IMR-90 (cell line): ENCODE data around the gene TMPRSS15. TPM values are rescaled to one million over a fixed set of nuclear protein-coding genes. Genes with fewer than 3 reads are reported as not detected.

Experiments used
- ATAC-seq: fragments of 200-7000 bp; cut with Tn5 transposase; 2 replicates; pipeline ENCODE4 v1.9.1; 2020; ENCODE audit warnings: low read depth, mild to moderate bottlenecking, moderate library complexity
- BruUV-seq: library from RNA; stranded (reverse); fragments of 400-500 nt; replicated peaks from 2 replicates; lab custom pipeline; 2021; lab: Mats Ljungman, UMichigan
- CTCF ChIA-PET: fragments of 300-600 bp; formaldehyde crosslinking; extraction: SDS; loops from one replicate; lab custom pipeline; 2021; ENCODE audit warnings: antibody characterized with exemption; lab: Yijun Ruan, JAX
- POLR2A ChIA-PET: fragments of 300-600 bp; sonication (Branson Sonifier 250); formaldehyde crosslinking; loops from one replicate; lab custom pipeline; 2022; ENCODE audit warnings: antibody characterized with exemption; ENCODE audit not compliant: unreplicated experiment; lab: Charles Lee
- DNase-seq: peaks from one replicate; pipeline ENCODE4 v3.0.0; 2013
- H2AFZ ChIP-seq: replicated peaks from 2 replicates; pipeline ENCODE3; 2013; ENCODE audit warnings: low read length, mild to moderate bottlenecking; ENCODE audit not compliant: poor library complexity
- H2AK5ac ChIP-seq: 2 replicates; pipeline ENCODE4 v1.6.1; 2013; ENCODE audit warnings: low read depth, low read length, inconsistent platforms
- H2AK9ac ChIP-seq: replicated peaks from 2 replicates; pipeline ENCODE3; 2013; ENCODE audit warnings: mild to moderate bottlenecking, low read depth, low read length, moderate library complexity; ENCODE audit not compliant: poor library complexity
- H2BK120ac ChIP-seq: 2 replicates; pipeline ENCODE4 v1.6.1; 2013; ENCODE audit warnings: low read depth, low read length, inconsistent platforms
- H2BK15ac ChIP-seq: 3 replicates; pipeline ENCODE4 v1.6.1; 2013; ENCODE audit warnings: low read depth, low read length, inconsistent platforms
- H2BK20ac ChIP-seq: 2 replicates; pipeline ENCODE4 v1.6.1; 2013; ENCODE audit warnings: low read depth, mild to moderate bottlenecking, inconsistent platforms, low read length, moderate library complexity
- H2BK5ac ChIP-seq: 2 replicates; pipeline ENCODE4 v1.6.1; 2013; ENCODE audit warnings: mild to moderate bottlenecking, low read depth, low read length, inconsistent platforms; ENCODE audit not compliant: poor library complexity, severe bottlenecking
- H3K14ac ChIP-seq: replicated peaks from 2 replicates; pipeline ENCODE4 v1.6.1; 2013; ENCODE audit warnings: low read depth, low read length, inconsistent platforms
- H3K18ac ChIP-seq: 2 replicates; pipeline ENCODE4 v1.6.1; 2013; ENCODE audit warnings: low read depth, low read length, control low read depth
- H3K23ac ChIP-seq: 2 replicates; pipeline ENCODE4 v1.6.1; 2013; ENCODE audit warnings: low read depth, low read length, inconsistent platforms
- H3K27ac ChIP-seq: 2 replicates; pipeline ENCODE4 v1.5.1; 2013; ENCODE audit warnings: mild to moderate bottlenecking, control low read depth, low read length; ENCODE audit not compliant: insufficient read depth
- H3K27me3 ChIP-seq: 2 replicates; pipeline ENCODE4 v1.6.1; 2013; ENCODE audit warnings: low read length; ENCODE audit not compliant: control insufficient read depth, insufficient read depth
- H3K36me3 ChIP-seq: 2 replicates; pipeline ENCODE4 v1.6.1; 2013; ENCODE audit warnings: low read length, mixed read lengths; ENCODE audit not compliant: control insufficient read depth, insufficient read depth
- H3K4ac ChIP-seq: 2 replicates; pipeline ENCODE4 v1.6.1; 2013; ENCODE audit warnings: low read depth, low read length, inconsistent platforms
- H3K4me1 ChIP-seq: 2 replicates; pipeline ENCODE4 v1.6.1; 2013; ENCODE audit warnings: low read length, mixed read lengths; ENCODE audit not compliant: control insufficient read depth, insufficient read depth
- H3K4me2 ChIP-seq: 2 replicates; pipeline ENCODE4 v1.6.1; 2013; ENCODE audit warnings: low read depth, mild to moderate bottlenecking, control low read depth, low read length, moderate library complexity
- H3K4me3 ChIP-seq: 2 replicates; pipeline ENCODE4 v1.5.1; 2013; ENCODE audit warnings: low read depth, mild to moderate bottlenecking, control low read depth, low read length, moderate library complexity; ENCODE audit not compliant: insufficient read depth
- H3K56ac ChIP-seq: 2 replicates; pipeline ENCODE4 v1.6.1; 2013; ENCODE audit warnings: low read length, inconsistent platforms; ENCODE audit not compliant: insufficient read depth; ENCODE audit errors: extremely low read depth
- H3K79me1 ChIP-seq, 2 experiments: 2 replicates each; pipeline ENCODE4 v1.6.1; 2013; ENCODE audit warnings: low read length in 2 of 2, inconsistent platforms in 1 of 2, low read depth in 1 of 2
- H3K9ac ChIP-seq: 2 replicates; pipeline ENCODE4 v1.6.1; 2013; ENCODE audit warnings: low read depth, low read length, control low read depth
- H3K9me1 ChIP-seq: 2 replicates; pipeline ENCODE4 v1.6.1; 2013; ENCODE audit warnings: low read length, inconsistent platforms; ENCODE audit not compliant: insufficient read depth
- H3K9me3 ChIP-seq: 2 replicates; pipeline ENCODE4 v1.6.1; 2013; ENCODE audit warnings: low read length; ENCODE audit not compliant: control insufficient read depth, insufficient read depth
- H4K20me1 ChIP-seq: 2 replicates; pipeline ENCODE4 v1.6.1; 2013; ENCODE audit warnings: low read length, inconsistent platforms; ENCODE audit not compliant: insufficient read depth
- H4K5ac ChIP-seq: 2 replicates; pipeline ENCODE4 v1.6.1; 2013; ENCODE audit warnings: mild to moderate bottlenecking, low read depth, low read length, control low read depth
- H4K8ac ChIP-seq, 2 experiments: 2 replicates each; pipeline ENCODE4 v1.6.1; 2013; ENCODE audit warnings: low read depth in 2 of 2, low read length in 2 of 2, control low read depth in 1 of 2, inconsistent platforms in 1 of 2
- H4K91ac ChIP-seq: 2 replicates; pipeline ENCODE4 v1.6.1; 2013; ENCODE audit warnings: low read depth, low read length, inconsistent platforms; ENCODE audit not compliant: insufficient read depth
- MAFK ChIP-seq: IDR thresholded peaks from 2 replicates; pipeline ENCODE4 v1.6.1; 2012; ENCODE audit warnings: low read depth, low read length, improper control_type of control experiment
- RAD21 ChIP-seq: IDR thresholded peaks from 2 replicates; pipeline ENCODE4 v1.6.1; 2012; ENCODE audit warnings: low read length, improper control_type of control experiment
- RFX5 ChIP-seq: IDR thresholded peaks from 2 replicates; pipeline ENCODE4 v1.8.0; 2012; ENCODE audit warnings: low read depth, mild to moderate bottlenecking, low read length, moderate library complexity
- WGBS, 2 experiments: methylation state at CpG; one replicate each; pipeline versions ENCODE4 v1.1.5 to v1.1.7; 2013; ENCODE audit warnings: missing lambda C conversion rate in 2 of 2; ENCODE audit not compliant: insufficient read length in 1 of 2; ENCODE audit errors: extremely low coverage in 2 of 2; 5-methylcytosine and 5-hydroxymethylcytosine counted together
- dilution Hi-C: fragments of 300-500 bp; cut with HindIII; formaldehyde crosslinking; loops from one replicate; pipeline ENCODE4 v1.14.3; 2018; ENCODE audit warnings: low sequenced_read_pairs; ENCODE audit not compliant: unreplicated experiment
- in situ Hi-C: fragments of 300-500 bp; cut with MboI; formaldehyde crosslinking; loops from 3 replicates; pipeline ENCODE4 v1.14.3; 2019; ENCODE audit warnings: low sequenced_read_pairs, inconsistent platforms, mixed read lengths
- intact Hi-C: fragments of 100-400 bp; cut with micrococcal nuclease; formaldehyde crosslinking; loops from 2 replicates; pipeline ENCODE4 v1.10.0; 2022
- polyA plus RNA-seq, 3 experiments: library from polyadenylated mRNA; depleted of rRNA; stranded (reverse); fragments of >200 nt; gene quantifications; 2 replicates each; pipeline ENCODE4 v1.2.3, GENCODE V29; 2012; ENCODE audit warnings: low replicate concordance in 1 of 3
- total RNA-seq: library from RNA; depleted of rRNA; stranded (reverse); fragments of >200 nt; gene quantifications from 2 replicates; pipeline ENCODE4 v1.2.3, GENCODE V29; 2012

Gene TMPRSS15
- total and polyA plus RNA-seq, 2 of the 4 experiments (the other 2 are of a cell fraction): not detected

DNA sequence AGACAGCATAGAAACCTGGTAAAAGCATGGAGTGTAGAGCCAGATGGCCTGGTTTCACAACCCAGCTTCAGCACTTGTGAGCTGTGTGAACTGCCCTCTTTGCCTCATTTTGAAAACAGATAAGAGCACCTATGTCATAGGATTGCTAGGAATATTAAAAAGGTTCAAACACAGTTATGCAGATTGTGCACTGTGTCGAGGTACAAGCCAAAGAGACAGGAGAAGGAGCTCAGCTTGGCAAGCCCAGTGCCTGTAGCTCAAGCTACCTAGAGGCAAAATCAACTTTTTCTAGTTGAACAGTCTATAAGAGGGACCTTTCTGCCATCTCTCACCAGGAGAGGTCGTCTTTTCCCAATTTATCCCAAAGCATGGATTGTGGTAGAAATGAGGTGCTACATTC lies 153.9 kb downstream of the TMPRSS15 start:
- Histone ChIP-seq H3K4me1 (no peaks in the 10 kb centered on the region), H2BK120ac (no peak overlapping the region), H4K5ac (no peak overlapping the region), H4K91ac (no peak overlapping the region), H3K14ac (no peak overlapping the region), H3K4me3 (no peak overlapping the region), H3K56ac (no peak overlapping the region), H4K8ac (no peak overlapping the region), H2BK15ac (no peak overlapping the region), H3K23ac (no peak overlapping the region), H3K4me2 (no peak overlapping the region), H2AFZ (no peak overlapping the region), H2BK20ac (no peak overlapping the region), H2BK5ac (no peak overlapping the region), H3K9me1 (no peaks in the 10 kb centered on the region), H3K9me3 (peaks cover 7% of the 10 kb centered on the region), H3K9ac (no peak overlapping the region), H4K20me1 (no peaks in the 10 kb centered on the region), H3K18ac (no peak overlapping the region), H3K27ac (no peak overlapping the region), H2AK9ac (no peak overlapping the region), H3K36me3 (no peaks in the 10 kb centered on the region), H2AK5ac (no peak overlapping the region), H3K79me1 (no peaks in the 10 kb centered on the region), H3K27me3 (no peaks in the 10 kb centered on the region), H3K4ac (no peak overlapping the region)
- intact Hi-C loops (no loop called here), dilution Hi-C loops (no loop called here), in situ Hi-C loops (no loop called here)
- no peak for TF ChIP-seq RAD21
- no peak for TF ChIP-seq MAFK
- TF ChIP-seq RFX5: no peak
- ATAC-seq (no peak), DNase-seq (no peak)
- WGBS, 2 experiments: no CpG with 5 or more reads among the region's 2 CpGs
- BruUV-seq: no TSS peak
- ChIA-PET CTCF (interaction anchor here (1.2 kb wide), 1 partner anchor 17 kb away, joined by 3 read pairs; no protein-coding TSS in a partner anchor), POLR2A (no interaction called here)
